Caco-2 (cell line): ENCODE results near the gene CCDC158. TPM values are rescaled to one million over a fixed set of nuclear protein-coding genes. Genes with fewer than 3 reads are reported as not detected.

Experiments
- BruUV-seq: library from RNA; stranded (reverse); fragments of 400-500 nt; replicated peaks from 2 replicates; lab custom pipeline; 2021; lab: Mats Ljungman, UMichigan
- CTCF ChIA-PET: fragments of 300-600 bp; sonication (Branson Sonifier 250); formaldehyde crosslinking; loops from one replicate; lab custom pipeline; 2022; ENCODE audit warnings: antibody characterized with exemption; lab: Charles Lee
- POLR2A ChIA-PET: fragments of 300-600 bp; sonication (Branson Sonifier 250); formaldehyde crosslinking; loops from one replicate; lab custom pipeline; 2022; ENCODE audit warnings: antibody characterized with exemption; lab: Charles Lee
- DNase-seq, 2 experiments: peaks; one replicate each; pipeline versions ENCODE4 v3.0.0 to v3.0.0-alpha.2; 2020 to 2022
- H3K27me3 ChIP-seq: replicated peaks from 2 replicates; pipeline ENCODE4 v1.6.0; 2011; ENCODE audit warnings: low read length; ENCODE audit not compliant: control insufficient read depth, insufficient read depth
- H3K36me3 ChIP-seq: 2 replicates; pipeline ENCODE4 v1.5.1; 2011; ENCODE audit warnings: low read length; ENCODE audit not compliant: control insufficient read depth, insufficient read depth
- H3K4me1 ChIP-seq: fragments of 250-450 bp; sonication (Bioruptor Pico); 2 replicates; pipeline ENCODE4 v1.5.1; 2020; ENCODE audit warnings: mild to moderate bottlenecking
- H3K4me3 ChIP-seq: 2 replicates; pipeline ENCODE4 v1.5.1; 2011; ENCODE audit warnings: low read depth, mild to moderate bottlenecking, control low read depth, low read length
- H3K9me3 ChIP-seq: fragments of 250-450 bp; sonication (Bioruptor Pico); 2 replicates; pipeline ENCODE4 v1.5.1; 2020; ENCODE audit warnings: mild to moderate bottlenecking, moderate library complexity
- H3K27ac Mint-ChIP-seq: one replicate; pipeline ENCODE4 v1.8.0; 2022; ENCODE audit warnings: mixed read lengths; ENCODE audit not compliant: unreplicated experiment
- H3K27me3 Mint-ChIP-seq: one replicate; pipeline ENCODE4 v1.8.0; 2022; ENCODE audit warnings: mixed read lengths; ENCODE audit not compliant: insufficient read depth, unreplicated experiment
- H3K36me3 Mint-ChIP-seq: one replicate; pipeline ENCODE4 v1.8.0; 2022; ENCODE audit warnings: mild to moderate bottlenecking, mixed read lengths; ENCODE audit not compliant: insufficient read depth, unreplicated experiment
- H3K4me1 Mint-ChIP-seq: one replicate; pipeline ENCODE4 v1.8.0; 2022; ENCODE audit warnings: low read depth, mixed read lengths; ENCODE audit not compliant: unreplicated experiment
- H3K4me3 Mint-ChIP-seq: one replicate; pipeline ENCODE4 v1.8.0; 2022; ENCODE audit warnings: mild to moderate bottlenecking, moderate library complexity, mixed read lengths; ENCODE audit not compliant: unreplicated experiment
- H3K9me3 Mint-ChIP-seq: one replicate; pipeline ENCODE4 v1.8.0; 2022; ENCODE audit warnings: mixed read lengths; ENCODE audit not compliant: unreplicated experiment
- CTCF ChIP-seq, 2 experiments: fragments of 200-600 bp in 1 of 2; IDR thresholded peaks; 1 replicate in 1 of 2; 2 replicates in 1 of 2; pipeline versions ENCODE4 v1.5.1 to v1.8.0; 2011 to 2022; ENCODE audit warnings: antibody characterized with exemption in 1 of 2, control low read depth in 1 of 2, inconsistent platforms in 1 of 2, low read depth in 1 of 2, low read length in 1 of 2, mild to moderate bottlenecking in 1 of 2, moderate library complexity in 1 of 2; ENCODE audit not compliant: insufficient read depth in 1 of 2, severe bottlenecking in 1 of 2, unreplicated experiment in 1 of 2
- intact Hi-C: fragments of 100-400 bp; cut with micrococcal nuclease; formaldehyde crosslinking; loops from one replicate; pipeline ENCODE4 v1.10.0; 2022; ENCODE audit not compliant: unreplicated experiment
- total RNA-seq: library from RNA; stranded (reverse); gene quantifications from 2 replicates; pipeline ENCODE4 v1.2.3, GENCODE V29; 2022

The CCDC158 gene
- total RNA-seq, 1 experiment from 2014 or later, result 0.39 TPM

- no peak for TF ChIP-seq CTCF (IDR thresholded peaks at IDR 0.05; ENCODE audit: insufficient read depth in 1 of 2, low read depth in 1 of 2, low read length in 1 of 2, severe bottlenecking in 1 of 2, unreplicated experiment in 1 of 2)
- Mint-ChIP-seq H3K36me3 (peaks cover 12% of the 10 kb centered on the region), H3K9me3 (no peaks in the 10 kb centered on the region), H3K4me1 (peaks cover 26% of the 10 kb centered on the region), H3K27me3 (no peaks in the 10 kb centered on the region), H3K27ac (peak within 1 kb of the TSS; percentile 71), H3K4me3 (peak within 1 kb of the TSS; percentile 90)
- ChIA-PET CTCF (interaction anchor here (0.5 to 2.8 kb wide), 7 partner anchors 25 to 127 kb away, joined by 3 to 29 read pairs (median 4); no protein-coding TSS in a partner anchor), POLR2A (interaction anchor here (0.6 kb wide), 2 partner anchors 10 to 643 kb away, joined by 3 read pairs; partner anchors contain the start of gene SEPTIN11)
- Histone ChIP-seq H3K4me1 (peaks cover 22% of the 10 kb centered on the region), H3K36me3 (no peaks in the 10 kb centered on the region), H3K4me3 (peak within 1 kb of the TSS; percentile 51), H3K27me3 (no peaks in the 10 kb centered on the region), H3K9me3 (no peaks in the 10 kb centered on the region)
- BruUV-seq, result TSS peak; percentile 51
- peak; percentile 85 to 88 for DNase-seq
- intact Hi-C loops, result loop anchor here (1.0 to 10.0 kb wide), 4 partner anchors 55 to 127 kb away; partner anchors contain the start of genes FAM47E and SCARB2
Observed at GRCh38 chr4:76305971-76306881, 114.7 kb downstream of the CCDC158 start, which contains the start of gene STBD1. STBD1 (plus strand) TSS chr4:76306733; CDS start chr4:76306770, 37 bp downstream.

GRCh38 chr4:76305033-76305687 is 115.8 kb downstream of the CCDC158 start:
- H3K27me3 Mint-ChIP-seq, result no peaks in the 10 kb centered on the region
- peaks cover 12% of the 10 kb centered on the region for H3K36me3 Mint-ChIP-seq
- no peak for DNase-seq
- H3K36me3 ChIP-seq, result no peaks in the 10 kb centered on the region
- POLR2A ChIA-PET, result no interaction called here
- peaks cover 25% of the 10 kb centered on the region for H3K4me1 ChIP-seq
- peak overlapping the region; percentile 90 for H3K4me3 Mint-ChIP-seq
- no peaks in the 10 kb centered on the region for H3K9me3 Mint-ChIP-seq
- no peak for TF ChIP-seq CTCF (IDR thresholded peaks at IDR 0.05; ENCODE audit: insufficient read depth in 1 of 2, low read depth in 1 of 2, low read length in 1 of 2, severe bottlenecking in 1 of 2, unreplicated experiment in 1 of 2)
- H3K4me3 ChIP-seq, result peak overlapping the region; percentile 51
- no peaks in the 10 kb centered on the region for H3K27me3 ChIP-seq
- BruUV-seq, result no TSS peak
- H3K4me1 Mint-ChIP-seq, result peaks cover 31% of the 10 kb centered on the region
- H3K27ac Mint-ChIP-seq, result peak overlapping the region; percentile 71
- H3K9me3 ChIP-seq, result no peaks in the 10 kb centered on the region
- intact Hi-C loops, result loop anchor here (10.0 kb wide), 1 partner anchor 90 kb away; the partner anchor contains the start of gene SCARB2
- CTCF ChIA-PET, result interaction anchor here (1.0 to 2.8 kb wide), 3 partner anchors 54 to 126 kb away, joined by 4 to 29 read pairs (median 6); no protein-coding TSS in a partner anchor
